Loucy (cell line): Measurements from ENCODE around the gene KCNJ6.

Experiments used
- CTCF ChIP-seq: fragments of 200-600 bp; sonication (generic); conservative IDR thresholded peaks from 2 replicates; pipeline ENCODE4 v1.5.1; 2014; ENCODE audit warnings: mild to moderate bottlenecking, antibody characterized with exemption, low read length
- EZH2phosphoT487 ChIP-seq: fragments of 200-600 bp; IDR thresholded peaks from 2 replicates; pipeline ENCODE4 v1.6.1; 2018; ENCODE audit warnings: antibody characterized with exemption, mild to moderate bottlenecking, moderate library complexity, borderline replicate concordance

- TF ChIP-seq EZH2phosphoT487 (no peak), CTCF (no peak)
Observed at GRCh38 chr21:37594472-37594951, 321.7 kb downstream of the KCNJ6 start.
